Effector CD8-positive, alpha-beta T cell (primary cell): ENCODE measurements around the gene LSM11.

Experiments
- DNase-seq: peaks from one replicate; lab custom pipeline; 2025; lab: John Stamatoyannopoulos, UW

Gene LSM11

GRCh38 chr5:157772127-157772526, 28.6 kb downstream of the LSM11 start:
- DNase-seq, result no peak

GRCh38 chr5:157778121-157778805, 34.8 kb downstream of the LSM11 start:
- no peak for DNase-seq

- no peak for DNase-seq
These were observed 35.7 kb downstream of the LSM11 start for GRCh38 chr5:157779221-157779620.

- no peak for DNase-seq
These were observed 42.3 kb downstream of the LSM11 start for GRCh38 chr5:157785801-157786200.

- no peak for DNase-seq
These were observed 49.8 kb downstream of the LSM11 start for GRCh38 chr5:157793301-157793700.

- DNase-seq, result no peak
These were observed 56.1 kb downstream of the LSM11 start for GRCh38 chr5:157799578-157799977.

- no peak for DNase-seq
These were observed 56.6 kb downstream of the LSM11 start for GRCh38 chr5:157800137-157800536.

- DNase-seq, result no peak
These were observed 59.2 kb downstream of the LSM11 start for GRCh38 chr5:157802736-157803135.

GRCh38 chr5:157808043-157808442, 64.5 kb downstream of the LSM11 start:
- no peak for DNase-seq
